Mesenchymal stem cell (in vitro differentiated cells and primary cell): ENCODE measurements around the gene FBXL13.
"Not testable (repeated sequence)": the region's sequence is repeated elsewhere in the genome, so short reads cannot be mapped to it uniquely, and the experiment has no call there.

Experiments
- DNase-seq: peaks from one replicate; pipeline ENCODE4 v3.0.0-alpha.2; 2013
- H2AFZ ChIP-seq: one replicate; pipeline ENCODE4 v1.6.1; 2013; ENCODE audit warnings: low read depth, mild to moderate bottlenecking, control low read depth, inconsistent platforms, low read length, moderate library complexity
- H2AK5ac ChIP-seq: 2 replicates; pipeline ENCODE4 v1.6.1; 2013; ENCODE audit warnings: low read length, moderate library complexity, mild to moderate bottlenecking, inconsistent platforms; ENCODE audit not compliant: severe bottlenecking
- H2BK120ac ChIP-seq: one replicate; pipeline ENCODE4 v1.6.1; 2013; ENCODE audit warnings: low read depth, mild to moderate bottlenecking, inconsistent platforms, low read length, moderate library complexity
- H2BK12ac ChIP-seq, 2 experiments: one replicate each; pipeline ENCODE4 v1.6.1; 2013; ENCODE audit warnings: inconsistent platforms in 2 of 2, low read length in 2 of 2, mild to moderate bottlenecking in 2 of 2, moderate library complexity in 2 of 2, control low read depth in 1 of 2
- H2BK15ac ChIP-seq: one replicate; pipeline ENCODE4 v1.6.1; 2013; ENCODE audit warnings: mild to moderate bottlenecking, low read depth, inconsistent platforms; ENCODE audit not compliant: poor library complexity, severe bottlenecking
- H2BK5ac ChIP-seq: 2 replicates; pipeline ENCODE4 v1.6.1; 2013; ENCODE audit warnings: low read depth, mild to moderate bottlenecking, low read length, control low read depth, inconsistent platforms; ENCODE audit not compliant: poor library complexity, severe bottlenecking
- H3K14ac ChIP-seq, 2 experiments: one replicate each; pipeline ENCODE4 v1.6.1; 2013; ENCODE audit warnings: inconsistent platforms in 2 of 2, low read length in 2 of 2, control low read depth in 1 of 2, mild to moderate bottlenecking in 1 of 2, moderate library complexity in 1 of 2
- H3K18ac ChIP-seq, 2 experiments: one replicate each; pipeline ENCODE4 v1.6.1; 2013; ENCODE audit warnings: inconsistent platforms in 2 of 2, low read length in 2 of 2, control low read depth in 1 of 2, low read depth in 1 of 2, mild to moderate bottlenecking in 1 of 2
- H3K23ac ChIP-seq, 2 experiments: one replicate each; pipeline ENCODE4 v1.6.1; 2013; ENCODE audit warnings: inconsistent platforms in 2 of 2, low read length in 2 of 2, mild to moderate bottlenecking in 2 of 2, moderate library complexity in 2 of 2, control low read depth in 1 of 2
- H3K27ac ChIP-seq: 2 replicates; pipeline ENCODE4 v1.5.1; 2013; ENCODE audit warnings: mild to moderate bottlenecking, moderate library complexity, low read length, control low read depth, inconsistent platforms; ENCODE audit not compliant: poor library complexity, severe bottlenecking
- H3K27me3 ChIP-seq, 2 experiments: 2 replicates each; pipeline versions ENCODE4 v1.6.1 to v1.7.0; 2013; ENCODE audit warnings: low read length in 2 of 2, mild to moderate bottlenecking in 2 of 2, moderate library complexity in 2 of 2, control low read depth in 1 of 2, inconsistent platforms in 1 of 2; ENCODE audit not compliant: control insufficient read depth in 1 of 2, insufficient read depth in 1 of 2
- H3K36me3 ChIP-seq, 2 experiments: 2 replicates each; pipeline versions ENCODE4 v1.6.1 to v1.7.0; 2013; ENCODE audit warnings: low read length in 2 of 2, control low read depth in 1 of 2, inconsistent platforms in 1 of 2, low read depth in 1 of 2, mild to moderate bottlenecking in 1 of 2; ENCODE audit not compliant: insufficient read depth in 2 of 2, control insufficient read depth in 1 of 2
- H3K4ac ChIP-seq, 2 experiments: one replicate each; pipeline ENCODE4 v1.6.1; 2013; ENCODE audit warnings: inconsistent platforms in 2 of 2, low read length in 2 of 2, mild to moderate bottlenecking in 2 of 2, moderate library complexity in 2 of 2, control low read depth in 1 of 2, low read depth in 1 of 2
- H3K4me1 ChIP-seq: 2 replicates; pipeline ENCODE4 v1.6.1; 2013; ENCODE audit warnings: low read depth, low read length, control low read depth; ENCODE audit not compliant: control insufficient read depth, insufficient read depth
- H3K4me2 ChIP-seq: 2 replicates; pipeline ENCODE4 v1.6.1; 2013; ENCODE audit warnings: low read length, mild to moderate bottlenecking, inconsistent platforms; ENCODE audit not compliant: poor library complexity, severe bottlenecking
- H3K4me3 ChIP-seq, 2 experiments: 2 replicates each; pipeline versions ENCODE4 v1.5.1 to v1.7.0; 2013; ENCODE audit warnings: low read length in 2 of 2, mild to moderate bottlenecking in 2 of 2, control low read depth in 1 of 2, low read depth in 1 of 2; ENCODE audit not compliant: insufficient read depth in 1 of 2
- H3K79me1 ChIP-seq: replicated peaks from 2 replicates; pipeline ENCODE4 v1.6.1; 2013; ENCODE audit warnings: mild to moderate bottlenecking, control low read depth, low read length, inconsistent platforms; ENCODE audit not compliant: poor library complexity, severe bottlenecking
- H3K9ac ChIP-seq: 2 replicates; pipeline ENCODE4 v1.7.0; 2013; ENCODE audit warnings: mild to moderate bottlenecking, low read length, moderate library complexity
- H3K9me3 ChIP-seq: 2 replicates; pipeline ENCODE4 v1.7.0; 2013; ENCODE audit warnings: mild to moderate bottlenecking, low read length; ENCODE audit not compliant: control insufficient read depth
- H4K8ac ChIP-seq: one replicate; pipeline ENCODE4 v1.6.1; 2013; ENCODE audit warnings: inconsistent platforms, mild to moderate bottlenecking, low read length, moderate library complexity
- H4K91ac ChIP-seq: one replicate; pipeline ENCODE4 v1.6.1; 2013; ENCODE audit warnings: mild to moderate bottlenecking, low read length, inconsistent platforms
- WGBS: methylation state at CpG from one replicate; pipeline ENCODE4 v1.1.7; 2013; ENCODE audit warnings: mixed read lengths; 5-methylcytosine and 5-hydroxymethylcytosine counted together

FBXL13 gene

GRCh38 chr7:103003004-103003403, 71.6 kb downstream of the FBXL13 start:
- Histone ChIP-seq H4K8ac (no peak overlapping the region), H3K79me1 (no peaks in the 10 kb centered on the region), H2AK5ac (no peak overlapping the region), H3K4me2 (no peak overlapping the region), H3K4me3 (no peak overlapping the region), H2AFZ (no peak overlapping the region), H3K9ac (no peak overlapping the region), H2BK120ac (no peak overlapping the region), H3K23ac (no peak overlapping the region), H2BK12ac (no peak overlapping the region), H4K91ac (no peak overlapping the region), H3K14ac (no peak overlapping the region), H3K27ac (no peak overlapping the region), H2BK15ac (no peak overlapping the region), H3K36me3 (no peaks in the 10 kb centered on the region), H3K9me3 (peaks cover 21% of the 10 kb centered on the region), H3K4ac (no peak overlapping the region), H3K27me3 (no peaks in the 10 kb centered on the region), H2BK5ac (no peak overlapping the region), H3K18ac (no peak overlapping the region), H3K4me1 (no peaks in the 10 kb centered on the region)
- 100% methylated on average over 1 of the region's 1 CpG for WGBS
- no peak for DNase-seq

DNA sequence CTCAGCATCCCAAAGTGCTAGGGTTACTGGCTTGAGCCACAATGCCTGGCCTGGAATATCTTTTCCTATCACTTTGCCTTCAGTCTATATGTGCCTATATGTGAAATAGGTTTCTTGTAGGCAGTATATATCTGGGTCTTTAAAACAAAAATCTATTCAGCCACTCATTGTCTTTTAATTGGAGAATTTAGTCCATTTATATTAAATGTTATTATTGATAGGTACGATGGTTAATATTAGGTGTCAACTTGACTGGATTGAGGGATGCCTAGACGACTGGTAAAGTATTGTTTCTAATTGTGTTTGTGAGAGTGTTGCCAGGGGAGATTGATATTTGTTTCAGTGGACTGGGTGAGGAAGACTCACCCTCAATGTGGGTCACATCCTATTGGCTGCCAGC, 73.4 kb downstream of the FBXL13 start:
- Histone ChIP-seq H3K27me3 (no peaks in the 10 kb centered on the region), H2BK120ac (no peak overlapping the region), H3K36me3 (no peaks in the 10 kb centered on the region), H3K9ac (no peak overlapping the region), H3K4me2 (no peak overlapping the region), H3K9me3 (peaks cover 21% of the 10 kb centered on the region), H2BK5ac (no peak overlapping the region), H2AFZ (no peak overlapping the region), H4K8ac (no peak overlapping the region), H2BK12ac (no peak overlapping the region), H3K4me3 (no peak overlapping the region), H3K4me1 (no peaks in the 10 kb centered on the region), H2AK5ac (no peak overlapping the region), H3K4ac (no peak overlapping the region), H4K91ac (no peak overlapping the region), H3K23ac (no peak overlapping the region), H3K14ac (no peak overlapping the region), H3K27ac (no peak overlapping the region), H3K18ac (no peak overlapping the region), H3K79me1 (no peaks in the 10 kb centered on the region), H2BK15ac (no peak overlapping the region)
- no peak for DNase-seq
- 100% methylated on average over 2 of the region's 2 CpGs for WGBS

GRCh38 chr7:102996957-102997356, 77.6 kb downstream of the FBXL13 start:
- no peak overlapping the region for H3K4ac ChIP-seq
- no peak overlapping the region for H2AFZ ChIP-seq
- no peak overlapping the region for H3K18ac ChIP-seq
- no peak for DNase-seq
- no peaks in the 10 kb centered on the region for H3K36me3 ChIP-seq
- H3K9me3 ChIP-seq: peaks cover 5% of the 10 kb centered on the region
- no peak overlapping the region for H3K14ac ChIP-seq
- H2BK120ac ChIP-seq: no peak overlapping the region
- no peak overlapping the region for H3K27ac ChIP-seq
- H3K27me3 ChIP-seq: no peaks in the 10 kb centered on the region
- no peak overlapping the region for H2AK5ac ChIP-seq
- WGBS: no CpG with 5 or more reads among the region's 5 CpGs
- H4K91ac ChIP-seq: no peak overlapping the region
- H2BK15ac ChIP-seq: no peak overlapping the region
- no peak overlapping the region for H3K4me2 ChIP-seq
- H2BK5ac ChIP-seq: no peak overlapping the region
- H3K4me3 ChIP-seq: no peak overlapping the region
- H4K8ac ChIP-seq: no peak overlapping the region
- no peaks in the 10 kb centered on the region for H3K79me1 ChIP-seq
- no peak overlapping the region for H2BK12ac ChIP-seq
- H3K4me1 ChIP-seq: peaks cover 5% of the 10 kb centered on the region
- no peak overlapping the region for H3K23ac ChIP-seq
- no peak overlapping the region for H3K9ac ChIP-seq

DNA sequence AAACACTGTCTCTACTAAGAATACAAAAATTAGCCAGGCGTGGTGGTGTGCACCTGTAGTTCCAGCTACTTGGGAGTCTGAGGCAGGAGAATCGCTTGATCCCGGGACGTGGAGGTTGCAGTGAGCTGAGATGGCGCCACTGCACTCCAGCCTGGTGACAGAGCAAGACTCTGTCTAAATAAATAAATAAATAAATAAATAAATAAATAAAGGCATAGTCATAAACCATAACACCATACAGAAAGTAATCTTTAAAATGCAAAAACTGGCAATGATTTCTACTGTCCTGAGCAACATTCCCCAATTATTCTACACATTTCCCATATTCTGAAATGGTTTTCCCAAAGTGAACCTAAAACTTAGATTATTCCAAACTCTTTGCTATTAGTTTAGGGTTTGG, 79.0 kb downstream of the FBXL13 start:
- not testable (repeated sequence) for H2BK15ac ChIP-seq, H2BK120ac ChIP-seq, H3K23ac ChIP-seq, H4K8ac ChIP-seq, H3K36me3 ChIP-seq, H3K14ac ChIP-seq, H2BK5ac ChIP-seq, H3K4me3 ChIP-seq, H3K4me2 ChIP-seq, H3K27me3 ChIP-seq, H3K4ac ChIP-seq, H2BK12ac ChIP-seq, H3K18ac ChIP-seq, H2AFZ ChIP-seq, H2AK5ac ChIP-seq, H3K9me3 ChIP-seq, H3K27ac ChIP-seq, H4K91ac ChIP-seq, H3K79me1 ChIP-seq, H3K4me1 ChIP-seq, H3K9ac ChIP-seq, DNase-seq
- WGBS: 100% methylated on average over 2 of the region's 5 CpGs
